CD14-positive monocyte (primary cell): ENCODE measurements around the gene CNOT10. TPM values are rescaled to one million over a fixed set of nuclear protein-coding genes. Genes with fewer than 3 reads are reported as not detected.

Experiments used
- DNase-seq, 3 donors: peaks; one replicate each; pipeline ENCODE4 v3.0.0-alpha.2; 2011 to 2022
- H2AFZ ChIP-seq: 2 replicates; pipeline ENCODE4 v1.6.0; 2012; ENCODE audit warnings: mild to moderate bottlenecking, low read depth, low read length, inconsistent platforms; ENCODE audit not compliant: insufficient read depth, poor library complexity, severe bottlenecking
- H3K27ac ChIP-seq, 2 donors: 1 replicate in 1 of 2; 2 replicates in 1 of 2; pipeline ENCODE4 v1.5.1; 2012 to 2013; ENCODE audit warnings: low read length in 2 of 2, control low read depth in 1 of 2, inconsistent platforms in 1 of 2, low read depth in 1 of 2, mild to moderate bottlenecking in 1 of 2
- H3K27me3 ChIP-seq, 2 donors: one replicate each; pipeline versions ENCODE4 v1.6.0 to v1.6.1; 2011 to 2013; ENCODE audit warnings: low read length in 2 of 2; ENCODE audit not compliant: control insufficient read depth in 2 of 2, insufficient read depth in 2 of 2
- H3K36me3 ChIP-seq, 2 donors: replicated peaks in 1 of 2; 1 replicate in 1 of 2; 2 replicates in 1 of 2; pipeline versions ENCODE4 v1.5.1 to v1.6.1; 2012 to 2013; ENCODE audit warnings: low read length in 2 of 2, control low read depth in 1 of 2, inconsistent platforms in 1 of 2, mild to moderate bottlenecking in 1 of 2; ENCODE audit not compliant: insufficient read depth in 2 of 2, control insufficient read depth in 1 of 2
- H3K4me1 ChIP-seq, 2 donors: 1 replicate in 1 of 2; 2 replicates in 1 of 2; pipeline versions ENCODE4 v1.5.1 to v1.6.1; 2012 to 2013; ENCODE audit warnings: low read length in 2 of 2, control low read depth in 1 of 2, inconsistent platforms in 1 of 2, mild to moderate bottlenecking in 1 of 2, moderate library complexity in 1 of 2; ENCODE audit not compliant: insufficient read depth in 2 of 2, control insufficient read depth in 1 of 2
- H3K4me2 ChIP-seq: replicated peaks from 2 replicates; pipeline ENCODE3; 2012; ENCODE audit warnings: low read length, moderate library complexity, mild to moderate bottlenecking; ENCODE audit not compliant: poor library complexity, severe bottlenecking; ENCODE audit errors: extremely low read depth
- H3K4me3 ChIP-seq, 3 experiments: fragments of 200-600 bp in 1 of 3; sonication (generic) in 1 of 3; replicated peaks in 1 of 3; 1 replicate in 2 of 3; 2 replicates in 1 of 3; pipeline ENCODE4 v1.5.1; 2011 to 2013; ENCODE audit warnings: low read length in 3 of 3, mild to moderate bottlenecking in 3 of 3, control low read depth in 2 of 3, low read depth in 2 of 3, inconsistent platforms in 1 of 3, moderate library complexity in 1 of 3
- H3K79me2 ChIP-seq: 2 replicates; pipeline ENCODE4 v1.6.0; 2012; ENCODE audit warnings: mild to moderate bottlenecking, control low read depth, inconsistent platforms, low read length, moderate library complexity; ENCODE audit not compliant: insufficient read depth
- H3K9ac ChIP-seq: 2 replicates; pipeline ENCODE4 v1.6.0; 2017; ENCODE audit warnings: low read length, mild to moderate bottlenecking; ENCODE audit not compliant: insufficient read depth, poor library complexity, severe bottlenecking
- H3K9me3 ChIP-seq, 2 donors: replicated peaks in 1 of 2; 1 replicate in 1 of 2; 2 replicates in 1 of 2; pipeline versions ENCODE4 v1.5.1 to v1.6.1; 2012 to 2013; ENCODE audit warnings: low read length in 2 of 2, control low read depth in 1 of 2; ENCODE audit not compliant: control insufficient read depth in 1 of 2, insufficient read depth in 1 of 2
- H4K20me1 ChIP-seq: 2 replicates; pipeline ENCODE4 v1.6.0; 2012; ENCODE audit warnings: mild to moderate bottlenecking, low read length, control low read depth, moderate library complexity; ENCODE audit not compliant: insufficient read depth
- H3K27ac Mint-ChIP-seq, 7 donors: one replicate each; pipeline ENCODE4 v1.8.0; 2020; ENCODE audit warnings: mild to moderate bottlenecking in 7 of 7, mixed read lengths in 7 of 7, moderate library complexity in 6 of 7, inconsistent platforms in 2 of 7
- H3K27me3 Mint-ChIP-seq, 3 donors: one replicate each; pipeline ENCODE4 v1.8.0; 2021 to 2022; ENCODE audit warnings: low read depth in 3 of 3, mild to moderate bottlenecking in 3 of 3, mixed read lengths in 3 of 3, moderate library complexity in 3 of 3, inconsistent platforms in 1 of 3
- H3K36me3 Mint-ChIP-seq, 2 donors: one replicate each; pipeline ENCODE4 v1.8.0; 2020; ENCODE audit warnings: mixed read lengths in 2 of 2, inconsistent platforms in 1 of 2, mild to moderate bottlenecking in 1 of 2
- H3K4me1 Mint-ChIP-seq: one replicate; pipeline ENCODE4 v1.8.0; 2020; ENCODE audit warnings: mild to moderate bottlenecking, mixed read lengths
- H3K4me3 Mint-ChIP-seq, 2 donors: one replicate each; pipeline ENCODE4 v1.8.0; 2020; ENCODE audit warnings: mild to moderate bottlenecking in 2 of 2, mixed read lengths in 2 of 2, moderate library complexity in 1 of 2
- H3K9me3 Mint-ChIP-seq, 7 donors: one replicate each; pipeline ENCODE4 v1.8.0; 2020 to 2022; ENCODE audit warnings: mixed read lengths in 7 of 7, mild to moderate bottlenecking in 6 of 7, moderate library complexity in 6 of 7, inconsistent platforms in 2 of 7
- WGBS: methylation state at CpG from one replicate; pipeline ENCODE4 v1.1.5; 2013; ENCODE audit warnings: missing lambda C conversion rate; ENCODE audit not compliant: insufficient coverage; 5-methylcytosine and 5-hydroxymethylcytosine counted together
- intact Hi-C, 2 donors: fragments of 100-400 bp; cut with micrococcal nuclease; formaldehyde crosslinking; loops; one replicate each; pipeline versions ENCODE4 v1.15.0 to v1.15.1; 2023
- polyA plus RNA-seq, 3 donors: library from polyadenylated mRNA; depleted of rRNA in 1 of 3; unstranded in 2 of 3; stranded (reverse) in 1 of 3; fragments of 300-500 nt in 2 of 3; fragments of >200 nt in 1 of 3; fragmentation: Illumina TruSeq in 2 of 3; gene quantifications; 1 replicate in 2 of 3; 2 replicates in 1 of 3; pipeline ENCODE4 v1.2.3, GENCODE V29; 2012 to 2021
- TF ChIP-seq, protein P1 (sequence below): fragments of 200-600 bp; IDR thresholded peaks from one replicate; pipeline ENCODE4 v1.8.0; 2022; ENCODE audit warnings: antibody characterized with exemption, mild to moderate bottlenecking

The CNOT10 gene
- polyA plus RNA-seq, 3 donors = 17.9 to 21.5 (median 19.6) TPM

DNA sequence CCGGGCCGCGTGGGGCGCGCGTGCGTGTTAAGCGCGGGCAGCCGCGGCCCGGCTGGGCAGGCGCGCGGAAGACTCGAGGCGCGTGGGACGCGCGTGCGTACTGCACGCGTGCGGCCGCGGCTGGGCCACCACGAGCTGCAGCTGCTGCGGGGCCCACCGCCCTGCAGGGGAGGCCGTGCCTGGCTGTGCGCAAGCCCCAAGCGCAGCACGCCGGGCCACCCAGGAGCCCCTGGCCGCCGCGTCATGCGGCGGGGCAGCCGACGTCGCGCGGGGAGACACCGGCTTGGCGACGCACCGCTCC, 132.2 kb downstream of the CNOT10 start:
- Mint-ChIP-seq H3K4me3 (peak overlapping the region; percentile 92 to 97), H3K27me3 (peaks cover 38 to 61% (median 44%) of the 10 kb centered on the region in 3 donors), H3K9me3 (peaks cover 0 to 23% (median 9%) of the 10 kb centered on the region in 7 donors), H3K27ac (no peak overlapping the region), H3K36me3 (peaks cover 13 to 14% of the 10 kb centered on the region in 2 donors), H3K4me1 (peaks cover 50% of the 10 kb centered on the region)
- WGBS = under 1% methylated on average over 49 of the region's 49 CpGs
- Histone ChIP-seq H3K4me3 (peak overlapping the region; percentile 50 to 85 (median 66)), H3K36me3 (no peaks in the 10 kb centered on the region), H3K4me1 (peaks cover 40 to 63% of the 10 kb centered on the region in 2 donors), H3K9ac (peak overlapping the region; percentile 53), H2AFZ (peak overlapping the region; percentile 93), H3K4me2 (peak overlapping the region; percentile 98), H3K9me3 (peaks cover 0 to 7% of the 10 kb centered on the region in 2 donors), H4K20me1 (no peaks in the 10 kb centered on the region), H3K27ac (no peak overlapping the region), H3K79me2 (peaks cover 10% of the 10 kb centered on the region), H3K27me3 (peaks cover 4 to 22% of the 10 kb centered on the region in 2 donors)
- DNase-seq = peak in 1 of 3 donors; percentile 2
- intact Hi-C loops = no loop called here
- TF ChIP-seq, protein P1, sequence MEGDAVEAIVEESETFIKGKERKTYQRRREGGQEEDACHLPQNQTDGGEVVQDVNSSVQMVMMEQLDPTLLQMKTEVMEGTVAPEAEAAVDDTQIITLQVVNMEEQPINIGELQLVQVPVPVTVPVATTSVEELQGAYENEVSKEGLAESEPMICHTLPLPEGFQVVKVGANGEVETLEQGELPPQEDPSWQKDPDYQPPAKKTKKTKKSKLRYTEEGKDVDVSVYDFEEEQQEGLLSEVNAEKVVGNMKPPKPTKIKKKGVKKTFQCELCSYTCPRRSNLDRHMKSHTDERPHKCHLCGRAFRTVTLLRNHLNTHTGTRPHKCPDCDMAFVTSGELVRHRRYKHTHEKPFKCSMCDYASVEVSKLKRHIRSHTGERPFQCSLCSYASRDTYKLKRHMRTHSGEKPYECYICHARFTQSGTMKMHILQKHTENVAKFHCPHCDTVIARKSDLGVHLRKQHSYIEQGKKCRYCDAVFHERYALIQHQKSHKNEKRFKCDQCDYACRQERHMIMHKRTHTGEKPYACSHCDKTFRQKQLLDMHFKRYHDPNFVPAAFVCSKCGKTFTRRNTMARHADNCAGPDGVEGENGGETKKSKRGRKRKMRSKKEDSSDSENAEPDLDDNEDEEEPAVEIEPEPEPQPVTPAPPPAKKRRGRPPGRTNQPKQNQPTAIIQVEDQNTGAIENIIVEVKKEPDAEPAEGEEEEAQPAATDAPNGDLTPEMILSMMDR = no peak

DNA sequence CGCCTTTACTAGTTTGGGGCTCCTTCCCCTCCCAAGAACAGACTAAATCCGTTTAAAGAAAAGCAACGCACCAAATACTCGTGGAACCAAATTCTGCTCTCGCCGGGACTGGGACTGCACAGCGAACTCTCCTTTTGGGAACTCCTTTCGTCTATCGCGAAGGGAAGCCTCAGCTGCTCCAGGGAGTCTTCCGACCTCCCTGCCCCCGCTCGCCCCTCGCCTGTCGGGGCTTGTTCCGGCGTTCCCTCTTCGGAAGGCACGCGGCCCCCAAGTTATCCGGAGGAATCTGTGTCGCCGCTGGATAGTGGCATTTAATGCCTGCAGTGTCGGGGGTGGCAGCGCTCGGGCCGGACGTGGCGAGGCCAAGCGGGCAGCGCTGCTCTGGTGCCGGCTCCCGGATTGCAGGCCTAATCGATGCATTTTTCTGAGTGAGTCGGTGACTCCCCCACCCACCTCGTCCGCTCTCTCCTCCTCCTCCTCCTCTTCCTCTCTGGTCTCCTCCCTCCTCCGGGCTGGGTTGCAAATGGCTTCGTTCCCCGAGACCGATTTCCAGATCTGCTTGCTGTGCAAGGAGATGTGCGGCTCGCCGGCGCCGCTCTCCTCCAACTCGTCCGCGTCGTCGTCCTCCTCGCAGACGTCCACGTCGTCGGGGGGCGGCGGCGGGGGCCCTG, 132.7 kb downstream of the CNOT10 start, which contains the start of gene TRIM71:
TRIM71 (plus strand) TSS at position 440 of the 671 bp plus-strand sequence; CDS start at position 524, 84 bp downstream.
- Mint-ChIP-seq H3K4me1 (peaks cover 50% of the 10 kb centered on the region), H3K27ac (peak within 1 kb of the TSS in 2 of 7 donors; percentile 43 to 77), H3K9me3 (peaks cover 0 to 23% (median 9%) of the 10 kb centered on the region in 7 donors), H3K27me3 (peaks cover 38 to 61% (median 43%) of the 10 kb centered on the region in 3 donors), H3K4me3 (peak within 1 kb of the TSS; percentile 92 to 97), H3K36me3 (peaks cover 13 to 14% of the 10 kb centered on the region in 2 donors)
- Histone ChIP-seq H3K27ac (no peak within 1 kb of the TSS), H4K20me1 (no peaks in the 10 kb centered on the region), H3K79me2 (peaks cover 10% of the 10 kb centered on the region), H3K36me3 (no peaks in the 10 kb centered on the region), H2AFZ (peak within 1 kb of the TSS; percentile 93), H3K4me1 (peaks cover 40 to 63% of the 10 kb centered on the region in 2 donors), H3K4me2 (peak within 1 kb of the TSS; percentile 98), H3K9me3 (peaks cover 0 to 7% of the 10 kb centered on the region in 2 donors), H3K27me3 (peaks cover 4 to 22% of the 10 kb centered on the region in 2 donors), H3K4me3 (peak within 1 kb of the TSS; percentile 63 to 85 (median 66)), H3K9ac (peak within 1 kb of the TSS; percentile 53)
- TF ChIP-seq, protein P1 = no peak
- WGBS = under 1% methylated on average over 59 of the region's 59 CpGs
- DNase-seq = peak in 1 of 3 donors; percentile 2
- intact Hi-C loops = no loop called here
